GM19099 (cell line): ENCODE measurements around the gene TNN.

ENCODE experiments used
- POLR2A ChIP-seq: IDR thresholded peaks from 3 replicates; pipeline ENCODE4 v1.6.1; 2011; ENCODE audit warnings: low read depth; ENCODE audit not compliant: insufficient read length; ENCODE audit errors: extremely low read depth

TNN gene

GRCh38 chr1:175152006-175152652 lies 84.5 kb downstream of the TNN start:
- no peak for TF ChIP-seq POLR2A

DNA sequence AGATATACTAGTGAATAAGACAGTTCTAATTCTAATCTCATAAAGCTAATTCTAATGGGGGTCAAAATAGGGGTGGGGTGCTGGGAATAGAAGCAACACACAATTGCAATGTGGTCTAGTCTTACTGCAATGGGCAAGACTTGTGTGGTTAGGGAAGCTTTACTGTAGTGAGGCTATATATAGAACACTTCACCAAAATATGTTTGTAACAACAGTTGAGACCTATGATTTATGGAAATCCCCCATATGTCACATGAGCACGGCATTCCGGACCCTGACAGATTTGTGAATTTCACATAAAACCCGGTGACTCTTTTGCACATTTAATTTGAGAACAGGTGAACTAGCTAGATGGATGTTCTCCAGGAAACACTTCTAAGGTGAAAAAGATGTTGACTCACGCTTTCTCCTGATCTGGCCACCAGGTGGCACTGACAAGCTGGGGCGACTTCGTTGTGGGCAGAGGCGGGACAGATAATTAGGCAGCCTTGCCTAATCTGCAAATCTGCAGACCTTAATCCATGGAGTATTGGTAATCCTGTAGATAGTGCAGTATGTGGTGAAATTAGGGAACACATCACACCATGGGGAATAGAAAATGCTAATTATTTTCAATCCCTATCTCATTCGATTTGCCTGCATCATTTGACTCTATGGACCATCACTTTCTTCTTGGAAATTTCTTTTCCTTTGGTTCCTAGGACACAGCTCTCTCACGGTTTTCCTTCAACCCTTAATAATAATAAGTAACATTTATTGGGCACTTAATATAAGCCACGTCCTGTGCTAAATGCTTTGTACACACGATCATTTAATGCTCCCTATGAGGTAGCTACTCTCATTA lies 87.2 kb downstream of the TNN start:
- no peak for TF ChIP-seq POLR2A

DNA sequence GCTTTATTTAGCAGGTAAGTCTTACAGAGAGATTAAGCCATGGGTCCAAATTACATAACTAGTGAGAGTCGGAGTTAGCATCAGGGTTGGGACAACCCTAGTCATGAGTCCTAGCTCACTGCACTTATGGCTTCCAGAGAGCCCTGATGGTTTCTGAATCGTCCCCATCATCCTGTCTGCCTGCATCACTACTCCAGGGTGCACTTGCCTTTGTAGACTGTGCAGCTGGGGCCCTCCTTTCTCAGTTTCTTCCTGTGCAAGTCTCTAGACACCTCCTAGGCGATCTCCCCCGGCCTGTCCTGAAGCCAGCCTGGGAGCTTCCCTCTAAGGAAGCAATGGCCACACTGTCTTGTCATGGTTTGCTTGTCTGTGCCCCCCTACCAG lies 87.8 kb downstream of the TNN start:
- TF ChIP-seq POLR2A, result no peak

- TF ChIP-seq POLR2A, result no peak
Observed at GRCh38 chr1:175155936-175156335, 88.3 kb downstream of the TNN start.

- no peak for TF ChIP-seq POLR2A
Observed at GRCh38 chr1:175157200-175157599, 89.6 kb downstream of the TNN start.

GRCh38 chr1:175158170-175158591 lies 90.5 kb downstream of the TNN start:
- no peak for TF ChIP-seq POLR2A

DNA sequence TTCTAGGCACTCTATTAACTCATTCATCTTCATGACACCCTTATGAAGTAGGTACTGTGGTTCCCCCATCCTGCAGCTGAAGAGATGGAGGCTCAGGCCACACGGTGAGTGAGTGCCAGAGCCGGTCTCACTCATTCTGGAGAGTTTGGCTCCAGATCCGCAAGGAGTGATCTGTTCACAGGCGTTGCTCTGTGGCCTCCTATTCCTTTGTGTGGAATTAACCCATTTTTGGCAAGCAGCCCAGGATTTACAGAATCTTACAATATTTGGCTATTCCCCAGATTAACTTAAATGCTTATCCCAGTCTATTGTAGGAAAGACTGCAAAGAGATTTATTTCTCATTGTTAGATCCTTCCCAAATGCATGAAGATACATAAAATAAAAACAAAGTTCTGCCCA lies 95.3 kb downstream of the TNN start:
- TF ChIP-seq POLR2A, result no peak

GRCh38 chr1:175163702-175164101 lies 96.1 kb downstream of the TNN start:
- TF ChIP-seq POLR2A, result no peak

DNA sequence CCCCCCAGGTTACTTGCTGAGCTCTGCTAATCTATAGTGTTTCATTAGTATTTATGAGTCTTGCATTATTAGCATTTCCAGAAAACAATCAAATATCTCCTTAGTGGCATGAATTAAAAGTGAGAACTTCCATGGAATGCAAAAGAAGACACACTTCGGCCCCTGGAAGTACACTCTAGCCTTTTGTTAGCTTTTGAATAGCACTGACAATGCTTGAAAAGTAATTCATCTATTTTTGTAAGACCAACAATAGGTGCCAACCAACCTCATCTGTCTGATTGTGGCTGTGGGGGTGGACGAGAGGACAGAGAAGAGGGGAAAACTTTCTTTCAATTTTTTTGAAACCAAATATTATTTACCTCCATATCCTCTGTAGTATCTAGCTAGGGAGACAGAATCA lies 97.1 kb downstream of the TNN start:
- no peak for TF ChIP-seq POLR2A

GRCh38 chr1:175166746-175167145 lies 99.1 kb downstream of the TNN start:
- TF ChIP-seq POLR2A, result no peak

GRCh38 chr1:175167861-175168260 lies 100.2 kb downstream of the TNN start:
- no peak for TF ChIP-seq POLR2A

DNA sequence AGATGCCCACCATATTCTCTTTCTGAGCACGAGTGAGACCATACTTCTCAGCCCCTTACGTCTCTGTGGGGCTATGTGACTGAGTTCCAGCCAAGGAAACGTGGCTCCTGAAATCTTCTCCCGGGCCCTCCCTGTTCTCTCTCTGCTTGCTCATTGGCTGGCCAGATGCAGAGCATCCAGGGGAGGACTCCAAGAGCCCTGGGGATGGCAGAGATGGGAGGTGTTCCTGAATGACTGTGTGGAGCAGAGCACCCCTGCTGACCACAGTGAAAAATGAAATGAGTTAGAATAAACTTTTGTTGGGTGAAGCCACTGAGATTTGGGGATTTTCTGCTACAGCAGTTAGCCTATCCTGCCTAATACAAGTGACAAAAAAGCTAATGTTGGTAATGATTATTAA lies 101.1 kb downstream of the TNN start:
- no peak for TF ChIP-seq POLR2A

GRCh38 chr1:175169286-175170018 lies 101.8 kb downstream of the TNN start:
- TF ChIP-seq POLR2A, result no peak

- no peak for TF ChIP-seq POLR2A
Observed at GRCh38 chr1:175171036-175171913, 103.6 kb downstream of the TNN start.

- TF ChIP-seq POLR2A, result no peak
Observed at GRCh38 chr1:175172503-175172902, 104.9 kb downstream of the TNN start.
